Adrenal gland (tissue), 12 donors: ENCODE data around the gene YIPF6. TPM values are rescaled to one million over a fixed set of nuclear protein-coding genes. Genes with fewer than 3 reads are reported as not detected.

Source experiments
- DNase-seq, 7 donors: peaks; one replicate each; pipeline ENCODE4 v3.0.0-alpha.2; 2019 to 2020
- H3K27ac ChIP-seq, 5 donors: fragments of 200-600 bp; sonication (generic) in 4 of 5; 1 replicate in 3 of 5; 2 replicates in 2 of 5; pipeline versions ENCODE4 v1.5.1 to v1.8.0; 2016 to 2020; ENCODE audit warnings: mild to moderate bottlenecking in 1 of 5
- H3K27me3 ChIP-seq: fragments of 200-600 bp; 2 replicates; pipeline ENCODE4 v1.8.0; 2021
- H3K36me3 ChIP-seq, 2 donors: fragments of 200-600 bp; replicated peaks in 1 of 2; 1 replicate in 1 of 2; 2 replicates in 1 of 2; pipeline versions ENCODE4 v1.5.1 to v1.8.0; 2018 to 2022
- H3K4me1 ChIP-seq, 2 donors: fragments of 200-600 bp; replicated peaks in 1 of 2; 1 replicate in 1 of 2; 2 replicates in 1 of 2; pipeline versions ENCODE4 v1.5.1 to v1.8.0; 2018 to 2021
- H3K4me3 ChIP-seq, 4 donors: fragments of 200-600 bp; sonication (generic) in 3 of 4; one replicate each; pipeline ENCODE4 v1.5.1; 2016 to 2018
- H3K9me3 ChIP-seq, 3 donors: fragments of 200-600 bp; sonication (generic) in 1 of 3; replicated peaks in 1 of 3; 1 replicate in 2 of 3; 2 replicates in 1 of 3; pipeline versions ENCODE4 v1.5.1 to v1.8.0; 2016 to 2021
- CTCF ChIP-seq, 6 experiments: fragments of 450-650 bp in 4 of 6; fragments of 200-600 bp in 2 of 6; sonication (generic) in 1 of 6; IDR thresholded peaks; 1 replicate in 5 of 6; 2 replicates in 1 of 6; pipeline versions ENCODE4 v1.5.1 to v1.8.0; 2016 to 2021; ENCODE audit warnings: antibody characterized with exemption in 6 of 6, mild to moderate bottlenecking in 2 of 6, moderate library complexity in 1 of 6
- POLR2A ChIP-seq, 2 donors: fragments of 450-650 bp; IDR thresholded peaks; one replicate each; pipeline ENCODE4 v1.6.1; 2017; ENCODE audit warnings: antibody characterized with exemption in 2 of 2, mild to moderate bottlenecking in 2 of 2, moderate library complexity in 1 of 2
- WGBS, 4 donors: extraction: QIAGEN DNeasy Blood & Tissue Kit in 2 of 4; methylation state at CpG; one replicate each; pipeline versions ENCODE4 v1.1.5 to v1.1.7; 2013 to 2017; 5-methylcytosine and 5-hydroxymethylcytosine counted together
- intact Hi-C, 2 donors: fragments of 100-400 bp; cut with DNase I; formaldehyde crosslinking; loops; one replicate each; pipeline versions ENCODE4 v1.14.1 to v1.15.0; 2022 to 2023
- polyA plus RNA-seq, 3 donors: library from polyadenylated mRNA; stranded (reverse); fragments of 200-250 nt in 2 of 3; fragments of 350-450 nt in 1 of 3; fragmentation: Illumina TruSeq in 1 of 3; extraction: RNeasy Lipid Tissue Mini Kit (QIAGEN cat#74804) in 1 of 3; gene quantifications; one replicate each; pipeline ENCODE4 v1.2.3, GENCODE V29; 2013 to 2014
- total RNA-seq, 9 donors: library from RNA; depleted of rRNA in 4 of 9; stranded (reverse); fragments of >200 nt in 4 of 9; fragments of 120-200 nt in 1 of 9; fragmentation: NEBNext Ultra II Directional in 1 of 9; extraction: Animal tissue kit (Norgen Biotek cat#: 25700) in 1 of 9; gene quantifications; one replicate each; pipeline versions ENCODE4 v1.1.0 to v1.2.4, GENCODE V29; 2013 to 2023
- donor health status: healthy with polysubstance abuse.
- donor health status: Bipolar disorder and iron deficiency.
- donor health status: DM: yes; HTN: yes; CAD: no.
- donor health status: DM: no; HTN: no; CAD: no.
- donor health status: DM: no; HTN: no; CAD: no.
- donor health status: DM: yes; HTN: yes; CAD: no.

The YIPF6 gene
- total and polyA plus RNA-seq, 12 donors: 5.9 to 60.3 (median 36.0) TPM

GRCh38 chrX:68455151-68455510, 43.7 kb upstream of the YIPF6 start:
- WGBS, 4 donors: 86 to 94% (median 91%) methylated on average over 4 of the region's 4 CpGs

GRCh38 chrX:68461093-68461492, 37.8 kb upstream of the YIPF6 start:
- Histone ChIP-seq H3K4me3 (no peak overlapping the region), H3K9me3 (no peaks in the 10 kb centered on the region), H3K27me3 (peaks cover 9% of the 10 kb centered on the region), H3K4me1 (no peaks in the 10 kb centered on the region), H3K36me3 (no peaks in the 10 kb centered on the region), H3K27ac (no peak overlapping the region)
- TF ChIP-seq CTCF (IDR thresholded peaks at IDR 0.05): no peak
- TF ChIP-seq POLR2A (IDR thresholded peaks at IDR 0.05): no peak
- intact Hi-C loops: no loop called here
- DNase-seq: no peak
- 49 to 62% (median 59%) methylated on average over 6 of the region's 6 CpGs for WGBS, 4 donors

More at GRCh38 chrX:68455151-68455510, 43.7 kb upstream of the YIPF6 start:
- H3K36me3 ChIP-seq: no peaks in the 10 kb centered on the region
- no peaks in the 10 kb centered on the region for H3K4me1 ChIP-seq
- no peak overlapping the region for H3K4me3 ChIP-seq
- intact Hi-C loops: no loop called here
- no peak for TF ChIP-seq POLR2A (IDR thresholded peaks at IDR 0.05)
- no peak for TF ChIP-seq CTCF (IDR thresholded peaks at IDR 0.05)
- no peak overlapping the region for H3K27ac ChIP-seq
- peaks cover 6% of the 10 kb centered on the region for H3K27me3 ChIP-seq
- DNase-seq: no peak
- H3K9me3 ChIP-seq: no peaks in the 10 kb centered on the region

GRCh38 chrX:68461576-68461975, 37.3 kb upstream of the YIPF6 start:
- intact Hi-C loops: no loop called here
- TF ChIP-seq POLR2A (IDR thresholded peaks at IDR 0.05): no peak
- no peak for TF ChIP-seq CTCF (IDR thresholded peaks at IDR 0.05)
- H3K27ac ChIP-seq: no peak overlapping the region

GRCh38 chrX:68462197-68462596, 36.7 kb upstream of the YIPF6 start:
- DNase-seq: no peak
- 65 to 72% (median 67%) methylated on average over 6 to 8 of the region's 8 CpGs for WGBS, 4 donors
- no peak for TF ChIP-seq CTCF (IDR thresholded peaks at IDR 0.05)
- no peak for TF ChIP-seq POLR2A (IDR thresholded peaks at IDR 0.05)

More at GRCh38 chrX:68461576-68461975, 37.3 kb upstream of the YIPF6 start:
- H3K27me3 ChIP-seq: peaks cover 9% of the 10 kb centered on the region
- H3K4me1 ChIP-seq: no peaks in the 10 kb centered on the region
- no peaks in the 10 kb centered on the region for H3K36me3 ChIP-seq
- no peaks in the 10 kb centered on the region for H3K9me3 ChIP-seq
- no peak for DNase-seq
- no peak overlapping the region for H3K4me3 ChIP-seq

More at GRCh38 chrX:68462197-68462596, 36.7 kb upstream of the YIPF6 start:
- no peak overlapping the region for H3K4me3 ChIP-seq
- H3K27me3 ChIP-seq: peaks cover 15% of the 10 kb centered on the region
- no peaks in the 10 kb centered on the region for H3K36me3 ChIP-seq
- H3K4me1 ChIP-seq: no peaks in the 10 kb centered on the region
- no peak overlapping the region for H3K27ac ChIP-seq
- H3K9me3 ChIP-seq: no peaks in the 10 kb centered on the region
- intact Hi-C loops: no loop called here
